NCI-H524 treated with DMSO at 0.1 percent for 48 hours (cell line): ENCODE measurements around the gene FKRP.

Experiments
- DNase-seq: peaks from one replicate; lab custom pipeline; 2025; lab: John Stamatoyannopoulos, UW

Gene FKRP

GRCh38 chr19:46719629-46720502, 26.0 kb upstream of the FKRP start:
- DNase-seq, result no peak

- DNase-seq, result no peak
Measured at GRCh38 chr19:46720503-46721239, 25.2 kb upstream of the FKRP start.

GRCh38 chr19:46721269-46722003, 24.4 kb upstream of the FKRP start:
- DNase-seq, result no peak

GRCh38 chr19:46722004-46722380, 23.9 kb upstream of the FKRP start:
- no peak for DNase-seq

GRCh38 chr19:46722421-46723022, 23.3 kb upstream of the FKRP start:
- no peak for DNase-seq

- DNase-seq, result no peak
Measured at GRCh38 chr19:46723023-46723461, 22.8 kb upstream of the FKRP start.

- no peak for DNase-seq
Measured at GRCh38 chr19:46723471-46723870, 22.4 kb upstream of the FKRP start.

- no peak for DNase-seq
Measured at GRCh38 chr19:46724468-46724867, 21.4 kb upstream of the FKRP start.

GRCh38 chr19:46725036-46725820, 20.6 kb upstream of the FKRP start:
- no peak for DNase-seq

- no peak for DNase-seq
Measured at GRCh38 chr19:46725859-46726393, 19.9 kb upstream of the FKRP start.

- no peak for DNase-seq
Measured at GRCh38 chr19:46726551-46726950, 19.3 kb upstream of the FKRP start.

GRCh38 chr19:46726971-46727501, 18.8 kb upstream of the FKRP start:
- no peak for DNase-seq

GRCh38 chr19:46727757-46728156, 18.1 kb upstream of the FKRP start:
- no peak for DNase-seq

GRCh38 chr19:46728208-46728607, 17.6 kb upstream of the FKRP start:
- no peak for DNase-seq

GRCh38 chr19:46728693-46729339, 17.0 kb upstream of the FKRP start:
- no peak for DNase-seq

- DNase-seq, result no peak
Measured at GRCh38 chr19:46729696-46730095, 16.2 kb upstream of the FKRP start.

GRCh38 chr19:46730187-46730586, 15.7 kb upstream of the FKRP start:
- DNase-seq, result no peak

GRCh38 chr19:46730595-46730994, 15.3 kb upstream of the FKRP start:
- DNase-seq, result no peak

GRCh38 chr19:46731007-46731501, 14.8 kb upstream of the FKRP start:
- no peak for DNase-seq

GRCh38 chr19:46731584-46731983, 14.3 kb upstream of the FKRP start:
- no peak for DNase-seq
